WERI-Rb-1 (cell line): Measurements from ENCODE around the gene RPL37.
A peak's percentile ranks its signal among the peaks of the same experiment; 100 is the strongest.
"Not testable (repeated sequence)": the region's sequence is repeated elsewhere in the genome, so short reads cannot be mapped to it uniquely, and the experiment has no call there.

Experiments
- DNase-seq: peaks from one replicate; pipeline ENCODE4 v3.0.0-alpha.2; 2020
- H3K27ac ChIP-seq: fragments of 250-450 bp; sonication (Bioruptor Pico); 2 replicates; pipeline ENCODE4 v1.5.1; 2020; ENCODE audit warnings: mild to moderate bottlenecking, moderate library complexity
- H3K27me3 ChIP-seq: fragments of 250-450 bp; sonication (Bioruptor Pico); 2 replicates; pipeline ENCODE4 v1.5.1; 2021; ENCODE audit warnings: mild to moderate bottlenecking, low read depth, moderate library complexity; ENCODE audit not compliant: insufficient read depth, severe bottlenecking
- H3K36me3 ChIP-seq: fragments of 250-450 bp; sonication (Bioruptor Pico); 2 replicates; pipeline ENCODE4 v1.5.1; 2020; ENCODE audit warnings: mild to moderate bottlenecking, moderate library complexity
- H3K4me3 ChIP-seq: 2 replicates; pipeline ENCODE4 v1.5.1; 2011; ENCODE audit warnings: low read depth, mild to moderate bottlenecking, control low read depth, low read length
- H3K9me3 ChIP-seq: fragments of 250-450 bp; sonication (Bioruptor Pico); 2 replicates; pipeline ENCODE4 v1.5.1; 2021; ENCODE audit warnings: mild to moderate bottlenecking, moderate library complexity; ENCODE audit not compliant: severe bottlenecking
- CTCF ChIP-seq: IDR thresholded peaks from 2 replicates; pipeline ENCODE4 v1.5.1; 2011; ENCODE audit warnings: low read depth, mild to moderate bottlenecking, control low read depth, inconsistent platforms, low read length

The RPL37 gene

DNA sequence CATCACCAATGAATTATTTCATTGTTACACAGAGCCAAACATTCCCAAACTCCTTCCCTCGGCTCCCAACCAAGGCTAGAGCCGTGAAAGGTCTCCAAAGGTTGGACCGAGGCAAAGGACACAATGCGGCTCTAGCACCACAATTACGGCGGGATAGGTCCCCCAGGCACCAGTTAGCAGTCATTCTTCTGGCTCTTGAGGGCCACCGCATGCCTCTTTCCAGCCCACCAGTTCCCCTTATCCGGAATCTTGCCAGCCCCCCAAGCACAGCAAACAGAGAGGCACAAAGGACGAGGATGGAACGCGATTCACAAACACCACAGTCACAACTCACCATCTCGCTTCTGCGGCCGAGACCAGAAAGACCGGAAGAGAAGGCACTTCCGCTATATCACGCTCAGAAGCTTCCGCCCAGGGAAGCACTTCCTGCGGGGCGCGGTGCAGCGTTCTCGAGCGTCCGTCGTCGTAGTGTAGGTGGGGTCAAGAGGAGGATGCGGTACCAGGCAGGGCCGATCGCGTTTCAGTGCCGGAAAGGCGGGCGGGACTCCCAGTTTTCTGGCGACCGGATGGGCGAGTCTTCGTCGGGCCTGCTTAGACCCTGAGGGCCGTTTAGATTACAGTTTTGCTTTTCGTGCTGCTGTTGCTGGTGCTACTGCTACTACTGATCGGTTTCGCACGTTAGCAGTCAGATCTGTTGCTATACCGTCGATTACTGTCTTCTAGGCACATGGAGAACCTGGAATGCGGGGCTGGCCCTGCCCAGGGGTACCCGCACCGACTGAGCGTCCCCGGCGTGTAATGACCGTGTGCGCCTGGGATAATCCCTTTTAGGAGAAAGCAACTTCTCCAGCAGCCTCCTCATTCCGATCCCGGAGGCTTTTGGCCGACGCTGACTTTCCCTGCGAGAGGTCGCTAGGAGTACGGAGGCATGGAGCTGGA lies at the start of gene RPL37:
Gene RPL37 (minus strand): TSS at position 374 of the 939 bp plus-strand sequence. CDS start 37 bp downstream, at position 337.
- no peaks in the 10 kb centered on the region for H3K9me3 ChIP-seq
- peak within 1 kb of the TSS; percentile 82 for H3K4me3 ChIP-seq
- peak; percentile 97 for DNase-seq
- TF ChIP-seq CTCF, result no peak
- peak within 1 kb of the TSS; percentile 97 for H3K27ac ChIP-seq
- peaks cover 49% of the 10 kb centered on the region for H3K36me3 ChIP-seq
- no peaks in the 10 kb centered on the region for H3K27me3 ChIP-seq

DNA sequence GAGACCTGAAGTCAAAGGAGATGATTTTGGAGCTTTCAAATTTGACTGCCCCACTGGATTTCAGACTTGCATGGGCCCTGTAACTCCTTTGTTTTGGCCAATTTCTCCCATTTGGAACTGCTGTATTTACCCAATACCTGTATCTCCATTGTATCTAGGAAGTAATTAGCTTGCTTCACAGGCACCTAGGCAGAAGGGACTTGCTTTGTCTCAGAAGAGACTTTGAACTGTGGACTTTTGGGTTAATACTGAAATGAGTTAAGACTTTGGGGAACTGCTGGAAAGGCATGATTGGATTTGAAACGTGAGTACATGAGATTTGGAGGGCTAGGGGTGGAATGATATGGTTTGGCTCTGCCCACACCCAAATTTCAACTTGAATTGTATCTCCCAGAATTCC lies 48.0 kb upstream of the RPL37 start:
- not testable (repeated sequence) for H3K36me3 ChIP-seq, H3K27me3 ChIP-seq, H3K9me3 ChIP-seq, DNase-seq, H3K4me3 ChIP-seq, H3K27ac ChIP-seq

DNA sequence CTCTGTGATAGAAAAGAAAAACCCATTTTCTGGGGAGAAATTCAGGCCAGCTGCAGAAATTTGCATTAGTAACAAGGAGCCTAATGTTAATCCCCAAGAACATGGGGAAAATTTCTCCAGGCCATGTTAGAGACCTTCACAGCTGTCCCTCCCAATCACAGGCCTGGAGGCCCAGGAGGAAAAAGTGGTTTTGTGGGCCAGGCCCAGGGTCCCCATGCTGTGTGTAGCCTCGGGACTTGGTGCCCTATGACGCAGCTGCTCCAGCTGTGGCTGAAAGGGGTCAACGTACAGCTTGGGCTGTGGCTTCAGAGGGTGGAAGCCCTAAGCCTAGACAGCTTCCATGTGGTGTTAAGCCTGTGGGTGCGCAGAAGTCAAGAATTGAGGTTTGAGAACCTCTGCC lies 47.3 kb upstream of the RPL37 start:
- Histone ChIP-seq H3K27ac (no peak overlapping the region), H3K4me3 (no peak overlapping the region), H3K9me3 (peaks cover 6% of the 10 kb centered on the region), H3K27me3 (no peaks in the 10 kb centered on the region), H3K36me3 (no peaks in the 10 kb centered on the region)
- DNase-seq, result no peak
- TF ChIP-seq CTCF, result no peak

GRCh38 chr5:40879163-40879942 lies 44.3 kb upstream of the RPL37 start:
- Histone ChIP-seq H3K9me3 (peaks cover 6% of the 10 kb centered on the region), H3K27me3 (no peaks in the 10 kb centered on the region), H3K4me3 (no peak overlapping the region), H3K27ac (no peak overlapping the region), H3K36me3 (no peaks in the 10 kb centered on the region)
- DNase-seq, result no peak
- TF ChIP-seq CTCF, result no peak

DNA sequence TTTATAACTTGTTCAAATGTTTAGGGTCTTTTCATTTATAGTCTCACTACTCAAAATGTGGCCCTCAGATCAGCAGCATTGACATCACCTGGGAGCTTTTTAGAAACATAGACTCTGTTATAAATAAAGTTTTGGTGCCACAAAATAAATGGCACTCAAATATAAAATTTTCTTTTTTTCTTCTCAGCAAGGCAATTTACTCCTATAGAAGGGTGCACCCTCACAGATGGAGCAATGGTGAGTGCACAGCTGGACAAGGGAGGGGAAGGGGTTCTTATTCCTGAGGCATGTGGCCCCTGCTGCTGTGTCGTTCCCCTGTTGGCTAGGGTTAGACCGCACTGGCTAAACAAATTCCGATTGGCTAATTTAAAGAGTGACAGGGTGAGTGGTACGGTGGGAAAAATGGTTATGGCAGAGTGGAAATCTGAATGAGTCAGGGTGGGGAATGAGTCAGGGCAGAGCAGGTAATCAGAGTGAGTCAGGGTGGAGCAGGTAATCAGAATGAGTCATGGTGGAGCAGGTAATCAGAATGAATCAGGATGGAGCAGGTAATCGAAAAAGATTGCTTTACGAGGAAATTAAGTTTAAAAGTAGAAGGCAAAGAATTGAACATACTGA lies 42.5 kb upstream of the RPL37 start:
- Histone ChIP-seq H3K27me3 (no peaks in the 10 kb centered on the region), H3K9me3 (peaks cover 5% of the 10 kb centered on the region), H3K27ac (no peak overlapping the region), H3K4me3 (no peak overlapping the region), H3K36me3 (no peaks in the 10 kb centered on the region)
- no peak for TF ChIP-seq CTCF
- no peak for DNase-seq

DNA sequence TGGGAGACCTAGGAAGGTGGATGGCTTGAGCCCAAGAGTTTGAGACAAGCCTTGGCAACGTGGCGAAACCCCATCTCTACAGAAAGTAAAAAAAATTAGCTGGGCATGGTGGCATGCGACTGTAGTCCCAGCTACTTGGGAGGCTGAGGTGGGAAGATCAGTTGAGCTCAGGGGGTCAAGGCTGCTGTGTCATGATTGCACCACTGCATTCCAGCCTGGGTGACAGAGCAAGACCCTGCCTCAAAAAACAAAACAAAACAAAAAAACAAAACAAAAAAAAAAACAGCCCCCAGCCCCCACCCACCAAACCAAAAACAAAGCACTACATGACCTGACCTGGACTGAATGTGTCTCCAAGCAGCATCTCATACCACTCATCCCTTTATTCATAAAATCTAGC lies 40.9 kb upstream of the RPL37 start:
- no peak for DNase-seq
- Histone ChIP-seq H3K27me3 (no peaks in the 10 kb centered on the region), H3K9me3 (no peaks in the 10 kb centered on the region), H3K4me3 (no peak overlapping the region), H3K27ac (no peak overlapping the region), H3K36me3 (no peaks in the 10 kb centered on the region)
- TF ChIP-seq CTCF, result no peak
